Measurements from ENCODE around the gene RPS19.

DNA sequence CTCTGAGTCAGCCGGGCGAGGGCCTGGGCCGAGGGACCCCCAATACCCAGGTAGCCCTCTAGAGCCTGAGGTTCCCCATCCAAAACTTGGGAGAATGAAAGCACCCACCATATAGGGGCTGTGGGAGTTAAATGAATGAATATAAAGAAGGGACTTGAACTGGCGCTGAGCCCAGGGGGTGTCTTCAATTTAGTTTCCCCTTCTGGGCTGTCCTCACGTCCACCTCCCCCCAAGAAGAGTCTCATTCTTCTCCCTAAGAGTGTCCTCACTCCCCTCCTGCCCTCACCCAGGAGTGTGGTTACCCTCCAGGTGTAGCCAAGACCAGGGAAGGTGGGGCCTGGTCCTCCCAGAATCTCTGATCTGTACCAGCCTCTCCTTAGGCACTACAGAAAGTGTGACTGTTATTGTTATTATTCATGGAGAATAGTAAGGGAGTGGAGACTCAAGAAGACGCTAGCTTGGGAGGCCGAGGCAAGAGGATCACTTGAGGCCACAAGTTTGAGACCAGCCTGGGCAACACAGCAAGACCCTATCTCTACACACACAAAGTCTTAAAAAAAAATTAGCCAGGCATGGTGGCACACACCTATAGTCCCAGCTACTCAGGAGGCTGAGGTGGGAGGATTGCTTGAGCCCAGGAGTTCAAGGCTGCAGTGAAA, 19.7 kb downstream of the RPS19 start:
- TF ChIP-seq, protein P1, sequence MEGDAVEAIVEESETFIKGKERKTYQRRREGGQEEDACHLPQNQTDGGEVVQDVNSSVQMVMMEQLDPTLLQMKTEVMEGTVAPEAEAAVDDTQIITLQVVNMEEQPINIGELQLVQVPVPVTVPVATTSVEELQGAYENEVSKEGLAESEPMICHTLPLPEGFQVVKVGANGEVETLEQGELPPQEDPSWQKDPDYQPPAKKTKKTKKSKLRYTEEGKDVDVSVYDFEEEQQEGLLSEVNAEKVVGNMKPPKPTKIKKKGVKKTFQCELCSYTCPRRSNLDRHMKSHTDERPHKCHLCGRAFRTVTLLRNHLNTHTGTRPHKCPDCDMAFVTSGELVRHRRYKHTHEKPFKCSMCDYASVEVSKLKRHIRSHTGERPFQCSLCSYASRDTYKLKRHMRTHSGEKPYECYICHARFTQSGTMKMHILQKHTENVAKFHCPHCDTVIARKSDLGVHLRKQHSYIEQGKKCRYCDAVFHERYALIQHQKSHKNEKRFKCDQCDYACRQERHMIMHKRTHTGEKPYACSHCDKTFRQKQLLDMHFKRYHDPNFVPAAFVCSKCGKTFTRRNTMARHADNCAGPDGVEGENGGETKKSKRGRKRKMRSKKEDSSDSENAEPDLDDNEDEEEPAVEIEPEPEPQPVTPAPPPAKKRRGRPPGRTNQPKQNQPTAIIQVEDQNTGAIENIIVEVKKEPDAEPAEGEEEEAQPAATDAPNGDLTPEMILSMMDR (conservative IDR thresholded peaks at IDR 0.05 in 1 of 2, IDR thresholded peaks at IDR 0.05 in 1 of 2; ENCODE audit: extremely low read depth in 1 of 2, insufficient read depth in 1 of 2, low read depth in 1 of 2, low read length in 2 of 2), result no peak
- no peak for TF ChIP-seq EZH2 (IDR thresholded peaks at IDR 0.05; ENCODE audit: borderline replicate concordance, low read length)
